Caco-2 (cell line): ENCODE data around the gene SORCS2. TPM values are rescaled to one million over a fixed set of nuclear protein-coding genes. Genes with fewer than 3 reads are reported as not detected.

Source experiments
- BruUV-seq: library from RNA; stranded (reverse); fragments of 400-500 nt; replicated peaks from 2 replicates; lab custom pipeline; 2021; lab: Mats Ljungman, UMichigan
- CTCF ChIA-PET: fragments of 300-600 bp; sonication (Branson Sonifier 250); formaldehyde crosslinking; loops from one replicate; lab custom pipeline; 2022; ENCODE audit warnings: antibody characterized with exemption; lab: Charles Lee
- POLR2A ChIA-PET: fragments of 300-600 bp; sonication (Branson Sonifier 250); formaldehyde crosslinking; loops from one replicate; lab custom pipeline; 2022; ENCODE audit warnings: antibody characterized with exemption; lab: Charles Lee
- DNase-seq, 2 experiments: peaks; one replicate each; pipeline versions ENCODE4 v3.0.0 to v3.0.0-alpha.2; 2020 to 2022
- H3K27me3 ChIP-seq: replicated peaks from 2 replicates; pipeline ENCODE4 v1.6.0; 2011; ENCODE audit warnings: low read length; ENCODE audit not compliant: control insufficient read depth, insufficient read depth
- H3K36me3 ChIP-seq: 2 replicates; pipeline ENCODE4 v1.5.1; 2011; ENCODE audit warnings: low read length; ENCODE audit not compliant: control insufficient read depth, insufficient read depth
- H3K4me1 ChIP-seq: fragments of 250-450 bp; sonication (Bioruptor Pico); 2 replicates; pipeline ENCODE4 v1.5.1; 2020; ENCODE audit warnings: mild to moderate bottlenecking
- H3K4me3 ChIP-seq: 2 replicates; pipeline ENCODE4 v1.5.1; 2011; ENCODE audit warnings: low read depth, mild to moderate bottlenecking, control low read depth, low read length
- H3K9me3 ChIP-seq: fragments of 250-450 bp; sonication (Bioruptor Pico); 2 replicates; pipeline ENCODE4 v1.5.1; 2020; ENCODE audit warnings: mild to moderate bottlenecking, moderate library complexity
- H3K27ac Mint-ChIP-seq: one replicate; pipeline ENCODE4 v1.8.0; 2022; ENCODE audit warnings: mixed read lengths; ENCODE audit not compliant: unreplicated experiment
- H3K27me3 Mint-ChIP-seq: one replicate; pipeline ENCODE4 v1.8.0; 2022; ENCODE audit warnings: mixed read lengths; ENCODE audit not compliant: insufficient read depth, unreplicated experiment
- H3K36me3 Mint-ChIP-seq: one replicate; pipeline ENCODE4 v1.8.0; 2022; ENCODE audit warnings: mild to moderate bottlenecking, mixed read lengths; ENCODE audit not compliant: insufficient read depth, unreplicated experiment
- H3K4me1 Mint-ChIP-seq: one replicate; pipeline ENCODE4 v1.8.0; 2022; ENCODE audit warnings: low read depth, mixed read lengths; ENCODE audit not compliant: unreplicated experiment
- H3K4me3 Mint-ChIP-seq: one replicate; pipeline ENCODE4 v1.8.0; 2022; ENCODE audit warnings: mild to moderate bottlenecking, moderate library complexity, mixed read lengths; ENCODE audit not compliant: unreplicated experiment
- H3K9me3 Mint-ChIP-seq: one replicate; pipeline ENCODE4 v1.8.0; 2022; ENCODE audit warnings: mixed read lengths; ENCODE audit not compliant: unreplicated experiment
- CTCF ChIP-seq, 2 experiments: fragments of 200-600 bp in 1 of 2; IDR thresholded peaks; 1 replicate in 1 of 2; 2 replicates in 1 of 2; pipeline versions ENCODE4 v1.5.1 to v1.8.0; 2011 to 2022; ENCODE audit warnings: antibody characterized with exemption in 1 of 2, control low read depth in 1 of 2, inconsistent platforms in 1 of 2, low read depth in 1 of 2, low read length in 1 of 2, mild to moderate bottlenecking in 1 of 2, moderate library complexity in 1 of 2; ENCODE audit not compliant: insufficient read depth in 1 of 2, severe bottlenecking in 1 of 2, unreplicated experiment in 1 of 2
- intact Hi-C: fragments of 100-400 bp; cut with micrococcal nuclease; formaldehyde crosslinking; loops from one replicate; pipeline ENCODE4 v1.10.0; 2022; ENCODE audit not compliant: unreplicated experiment
- total RNA-seq: library from RNA; stranded (reverse); gene quantifications from 2 replicates; pipeline ENCODE4 v1.2.3, GENCODE V29; 2022

SORCS2 gene
- total RNA-seq, 1 experiment from 2014 or later, result 1.6 TPM

GRCh38 chr4:7444731-7445130, 252.4 kb downstream of the SORCS2 start:
- no peaks in the 10 kb centered on the region for H3K4me1 Mint-ChIP-seq
- no peaks in the 10 kb centered on the region for H3K9me3 ChIP-seq
- POLR2A ChIA-PET, result no interaction called here
- TF ChIP-seq CTCF (IDR thresholded peaks at IDR 0.05; ENCODE audit: insufficient read depth in 1 of 2, low read depth in 1 of 2, low read length in 1 of 2, severe bottlenecking in 1 of 2, unreplicated experiment in 1 of 2), result no peak
- H3K9me3 Mint-ChIP-seq, result no peaks in the 10 kb centered on the region
- H3K27me3 ChIP-seq, result no peaks in the 10 kb centered on the region
- DNase-seq, result peak; percentile 44 to 61
- H3K4me3 Mint-ChIP-seq, result no peak overlapping the region
- H3K27me3 Mint-ChIP-seq, result no peaks in the 10 kb centered on the region
- H3K36me3 ChIP-seq, result no peaks in the 10 kb centered on the region
- CTCF ChIA-PET, result no interaction called here
- no TSS peak for BruUV-seq
- H3K4me1 ChIP-seq, result no peaks in the 10 kb centered on the region; the same call in 1 of the 2 replicates
- H3K4me3 ChIP-seq, result no peak overlapping the region
- intact Hi-C loops, result no loop called here
- peak overlapping the region; percentile 16 for H3K27ac Mint-ChIP-seq
- H3K36me3 Mint-ChIP-seq, result no peaks in the 10 kb centered on the region

GRCh38 chr4:7447236-7447635, 254.9 kb downstream of the SORCS2 start:
- Histone ChIP-seq H3K36me3 (no peaks in the 10 kb centered on the region), H3K27me3 (no peaks in the 10 kb centered on the region), H3K4me3 (no peak overlapping the region), H3K4me1 (no peaks in the 10 kb centered on the region; the same call in 1 of the 2 replicates), H3K9me3 (no peaks in the 10 kb centered on the region)
- BruUV-seq, result no TSS peak
- intact Hi-C loops, result no loop called here
- H3K4me1 Mint-ChIP-seq, result no peaks in the 10 kb centered on the region
- DNase-seq, result no peak
- H3K27me3 Mint-ChIP-seq, result no peaks in the 10 kb centered on the region
- POLR2A ChIA-PET, result no interaction called here
- H3K27ac Mint-ChIP-seq, result no peak overlapping the region
- CTCF ChIA-PET, result no interaction called here
- TF ChIP-seq CTCF (IDR thresholded peaks at IDR 0.05; ENCODE audit: insufficient read depth in 1 of 2, low read depth in 1 of 2, low read length in 1 of 2, severe bottlenecking in 1 of 2, unreplicated experiment in 1 of 2), result no peak
- H3K9me3 Mint-ChIP-seq, result no peaks in the 10 kb centered on the region
- no peaks in the 10 kb centered on the region for H3K36me3 Mint-ChIP-seq
- H3K4me3 Mint-ChIP-seq, result no peak overlapping the region

- no peaks in the 10 kb centered on the region for H3K36me3 Mint-ChIP-seq
- Histone ChIP-seq H3K36me3 (no peaks in the 10 kb centered on the region), H3K4me1 (no peaks in the 10 kb centered on the region; the same call in 1 of the 2 replicates), H3K9me3 (no peaks in the 10 kb centered on the region), H3K4me3 (no peak overlapping the region), H3K27me3 (no peaks in the 10 kb centered on the region)
- ChIA-PET CTCF (no interaction called here), POLR2A (no interaction called here)
- H3K27me3 Mint-ChIP-seq, result no peaks in the 10 kb centered on the region
- H3K27ac Mint-ChIP-seq, result no peak overlapping the region
- H3K4me1 Mint-ChIP-seq, result no peaks in the 10 kb centered on the region
- no peak for TF ChIP-seq CTCF (IDR thresholded peaks at IDR 0.05; ENCODE audit: insufficient read depth in 1 of 2, low read depth in 1 of 2, low read length in 1 of 2, severe bottlenecking in 1 of 2, unreplicated experiment in 1 of 2)
- no peaks in the 10 kb centered on the region for H3K9me3 Mint-ChIP-seq
- no peak overlapping the region for H3K4me3 Mint-ChIP-seq
- no TSS peak for BruUV-seq
- intact Hi-C loops, result no loop called here
- DNase-seq, result no peak
Measured at GRCh38 chr4:7448036-7448435, 255.7 kb downstream of the SORCS2 start.
